Measurements from ENCODE around the gene TSC22D3. TPM values are rescaled to one million over a fixed set of nuclear protein-coding genes. Genes with fewer than 3 reads are reported as not detected.
"Not testable (repeated sequence)": the region's sequence is repeated elsewhere in the genome, so short reads cannot be mapped to it uniquely, and the experiment has no call there.

Gene TSC22D3
- 46.2 TPM for total RNA-seq

GRCh38 chrX:107775734-107776511 lies at the start of gene TSC22D3:
TSS of gene TSC22D3 (minus strand) at chrX:107775787. CDS start at chrX:107775419, 368 bp downstream.
- peak; percentile 91 for ATAC-seq

GRCh38 chrX:107823456-107823855 lies 47.9 kb upstream of the TSC22D3 start:
- no peak for ATAC-seq

GRCh38 chrX:107823042-107823441 lies 47.5 kb upstream of the TSC22D3 start:
- peak; percentile 54 for ATAC-seq

GRCh38 chrX:107818900-107819521 lies 43.4 kb upstream of the TSC22D3 start:
- no peak for ATAC-seq

- ATAC-seq, result not testable (repeated sequence)
These were observed 34.5 kb upstream of the TSC22D3 start for GRCh38 chrX:107810053-107810452.

GRCh38 chrX:107805179-107805578 lies 29.6 kb upstream of the TSC22D3 start:
- no peak for ATAC-seq

- ATAC-seq, result no peak
These were observed 28.8 kb upstream of the TSC22D3 start for GRCh38 chrX:107804427-107804826.

GRCh38 chrX:107787827-107788226 lies 12.2 kb upstream of the TSC22D3 start:
- ATAC-seq, result no peak

GRCh38 chrX:107780525-107780924 lies 4.9 kb upstream of the TSC22D3 start:
- no peak for ATAC-seq

GRCh38 chrX:107777536-107777832 lies 1.9 kb upstream of the TSC22D3 start, which contains the start of gene NCBP2L:
TSS of gene NCBP2L (plus strand) at chrX:107777733. CDS start at chrX:107794221, 16,488 bp downstream.
- ATAC-seq, result no peak

GRCh38 chrX:107776649-107777535 lies 1.3 kb upstream of the TSC22D3 start:
- peak; percentile 81 for ATAC-seq

GRCh38 chrX:107775000-107775733 lies 420 bp downstream of the TSC22D3 start:
- ATAC-seq, result no peak

GRCh38 chrX:107773906-107774435 lies 1.6 kb downstream of the TSC22D3 start:
- ATAC-seq, result peak; percentile 46

GRCh38 chrX:107773206-107773605 lies 2.4 kb downstream of the TSC22D3 start:
- ATAC-seq, result no peak

- no peak for ATAC-seq
These were observed 5.8 kb downstream of the TSC22D3 start for GRCh38 chrX:107769581-107770317.

- ATAC-seq, result no peak
These were observed 7.5 kb downstream of the TSC22D3 start for GRCh38 chrX:107768051-107768450.

GRCh38 chrX:107766470-107767150 lies 9.0 kb downstream of the TSC22D3 start:
- ATAC-seq, result peak; percentile 94

GRCh38 chrX:107764845-107765608 lies 10.6 kb downstream of the TSC22D3 start:
- no peak for ATAC-seq

GRCh38 chrX:107763647-107764046 lies 11.9 kb downstream of the TSC22D3 start:
- ATAC-seq, result no peak
